Uterus (tissue), 4 donors: Measurements from ENCODE around the gene IDH2. TPM values are rescaled to one million over a fixed set of nuclear protein-coding genes. Genes with fewer than 3 reads are reported as not detected.
"Not testable (repeated sequence)": the region's sequence is repeated elsewhere in the genome, so short reads cannot be mapped to it uniquely, and the experiment has no call there.

Experiments
- DNase-seq, 2 donors: peaks; one replicate each; pipeline ENCODE4 v3.0.0-alpha.2; 2019 to 2020
- H3K27ac ChIP-seq, 2 donors: fragments of 200-600 bp; sonication (generic); 1 replicate in 1 of 2; 2 replicates in 1 of 2; pipeline ENCODE4 v1.5.1; 2016 to 2018
- H3K27me3 ChIP-seq, 2 donors: fragments of 200-600 bp; sonication (generic); one replicate each; pipeline ENCODE4 v1.5.1; 2018 to 2019; ENCODE audit warnings: control low read depth in 1 of 2
- H3K36me3 ChIP-seq, 2 donors: fragments of 200-600 bp; sonication (generic); one replicate each; pipeline ENCODE4 v1.5.1; 2019; ENCODE audit warnings: control low read depth in 1 of 2
- H3K4me1 ChIP-seq, 2 donors: fragments of 200-600 bp; sonication (generic); one replicate each; pipeline ENCODE4 v1.5.1; 2018 to 2019; ENCODE audit warnings: control low read depth in 1 of 2
- H3K4me3 ChIP-seq, 2 donors: fragments of 200-600 bp; sonication (generic); 1 replicate in 1 of 2; 2 replicates in 1 of 2; pipeline ENCODE4 v1.5.1; 2018 to 2019; ENCODE audit warnings: mild to moderate bottlenecking in 1 of 2
- H3K9me3 ChIP-seq, 2 donors: fragments of 200-600 bp; sonication (generic); one replicate each; pipeline ENCODE4 v1.5.1; 2019; ENCODE audit warnings: control low read depth in 1 of 2
- POLR2A ChIP-seq, 2 donors: fragments of 450-650 bp; IDR thresholded peaks; one replicate each; pipeline ENCODE4 v1.6.1; 2016; ENCODE audit warnings: antibody characterized with exemption in 2 of 2, mild to moderate bottlenecking in 1 of 2, moderate library complexity in 1 of 2
- intact Hi-C: fragments of 100-400 bp; cut with DNase I; formaldehyde crosslinking; loops from one replicate; pipeline ENCODE4 v1.15.1; 2023; ENCODE audit warnings: low total_unique reads
- total RNA-seq, 4 donors: library from RNA; depleted of rRNA in 3 of 4; stranded (reverse); fragments of >200 nt in 3 of 4; gene quantifications; one replicate each; pipeline versions ENCODE4 v1.1.0 to v1.2.4, GENCODE V29; 2014 to 2023
- TF ChIP-seq, protein P1 (sequence below), 4 experiments: fragments of 200-600 bp in 2 of 4; fragments of 450-650 bp in 2 of 4; sonication (generic) in 2 of 4; IDR thresholded peaks; one replicate each; pipeline ENCODE4 v1.5.1; 2016 to 2019; ENCODE audit warnings: antibody characterized with exemption in 4 of 4, mild to moderate bottlenecking in 2 of 4, moderate library complexity in 1 of 4
- donor health status: DM: yes; HTN: yes; CAD: no.

IDH2 gene
- total RNA-seq, 4 donors from 2014 or later = 4.1 to 93.8 (median 21.5) TPM

DNA sequence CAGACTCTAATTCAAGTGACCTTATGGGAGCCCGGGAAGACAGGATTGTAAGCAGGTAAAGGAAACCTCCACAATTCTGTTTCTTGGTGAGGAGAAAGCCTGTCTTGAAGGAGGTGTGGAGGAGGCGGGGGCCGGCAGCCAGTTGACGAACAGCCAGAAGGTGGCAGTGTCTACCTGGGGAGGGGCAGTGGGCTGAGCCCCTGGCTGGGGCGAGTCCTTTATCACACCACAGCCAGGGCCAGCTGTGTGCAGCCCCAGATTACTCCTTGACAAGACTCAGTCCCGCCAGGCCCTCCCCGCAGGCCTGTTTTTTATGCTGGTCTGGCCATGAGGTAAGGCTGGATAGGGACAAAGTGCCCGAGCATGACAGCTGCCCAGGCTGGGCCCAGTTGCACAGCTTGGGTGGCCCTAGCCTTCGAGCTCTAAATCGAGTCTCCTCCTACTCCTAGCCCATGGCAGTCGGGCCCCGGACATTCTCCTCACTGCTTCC is 40.9 kb upstream of the IDH2 start:
- intact Hi-C loops = no loop called here
- Histone ChIP-seq H3K4me1 (no peaks in the 10 kb centered on the region), H3K9me3 (no peaks in the 10 kb centered on the region), H3K27ac (no peak overlapping the region), H3K4me3 (no peak overlapping the region), H3K36me3 (no peaks in the 10 kb centered on the region), H3K27me3 (no peaks in the 10 kb centered on the region)
- DNase-seq = peak in 1 of 2 donors; percentile 27
- no peak for TF ChIP-seq POLR2A (IDR thresholded peaks at IDR 0.05)
- TF ChIP-seq, protein P1, sequence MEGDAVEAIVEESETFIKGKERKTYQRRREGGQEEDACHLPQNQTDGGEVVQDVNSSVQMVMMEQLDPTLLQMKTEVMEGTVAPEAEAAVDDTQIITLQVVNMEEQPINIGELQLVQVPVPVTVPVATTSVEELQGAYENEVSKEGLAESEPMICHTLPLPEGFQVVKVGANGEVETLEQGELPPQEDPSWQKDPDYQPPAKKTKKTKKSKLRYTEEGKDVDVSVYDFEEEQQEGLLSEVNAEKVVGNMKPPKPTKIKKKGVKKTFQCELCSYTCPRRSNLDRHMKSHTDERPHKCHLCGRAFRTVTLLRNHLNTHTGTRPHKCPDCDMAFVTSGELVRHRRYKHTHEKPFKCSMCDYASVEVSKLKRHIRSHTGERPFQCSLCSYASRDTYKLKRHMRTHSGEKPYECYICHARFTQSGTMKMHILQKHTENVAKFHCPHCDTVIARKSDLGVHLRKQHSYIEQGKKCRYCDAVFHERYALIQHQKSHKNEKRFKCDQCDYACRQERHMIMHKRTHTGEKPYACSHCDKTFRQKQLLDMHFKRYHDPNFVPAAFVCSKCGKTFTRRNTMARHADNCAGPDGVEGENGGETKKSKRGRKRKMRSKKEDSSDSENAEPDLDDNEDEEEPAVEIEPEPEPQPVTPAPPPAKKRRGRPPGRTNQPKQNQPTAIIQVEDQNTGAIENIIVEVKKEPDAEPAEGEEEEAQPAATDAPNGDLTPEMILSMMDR (IDR thresholded peaks at IDR 0.05) = peak in 2 of 4 experiments; percentile 22 to 43

DNA sequence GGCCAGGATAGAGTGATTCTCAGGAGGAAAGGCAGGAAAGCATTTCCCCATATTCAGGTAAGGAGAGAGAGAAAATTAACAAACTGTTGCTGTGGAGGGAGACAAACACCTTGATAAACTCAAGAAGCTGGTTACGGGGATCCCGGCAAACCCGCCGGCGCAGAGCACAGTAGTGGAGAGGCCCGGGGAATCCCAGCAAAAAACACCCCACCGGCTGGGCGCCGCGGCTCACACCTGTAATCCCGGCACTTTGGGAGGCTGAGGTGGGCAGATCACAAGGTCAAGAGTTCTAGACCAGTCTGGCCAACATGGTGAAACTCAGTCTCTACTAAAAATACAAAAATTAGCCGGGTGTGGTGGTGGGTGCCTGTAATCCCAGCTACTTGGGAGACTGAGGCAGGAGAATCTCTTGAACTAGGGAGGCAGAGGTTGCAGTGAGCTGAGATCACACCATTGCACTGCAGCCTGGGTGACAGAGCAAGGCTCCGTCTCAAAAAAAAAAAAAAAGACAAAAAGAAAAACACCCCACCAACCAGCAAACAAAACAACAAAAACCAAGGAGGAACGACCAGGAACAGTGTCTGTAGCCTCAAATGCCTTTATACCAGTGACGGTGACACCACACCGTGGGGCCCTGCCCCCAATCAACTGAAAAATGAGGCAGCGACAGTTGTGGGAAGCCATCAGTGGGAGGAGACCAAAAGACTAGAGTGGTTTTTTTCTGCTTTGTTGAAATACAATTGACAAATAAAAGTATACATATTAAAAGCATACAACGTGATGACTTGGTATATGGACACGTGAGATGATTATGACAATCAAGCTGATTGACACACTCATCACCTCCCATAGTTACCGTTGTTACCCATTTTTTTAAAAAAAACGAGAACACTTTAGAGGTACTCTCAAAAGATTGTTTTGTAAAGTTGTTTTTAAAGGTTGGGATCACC is 40.2 kb upstream of the IDH2 start:
- intact Hi-C loops = no loop called here
- H3K27ac ChIP-seq = no peak overlapping the region

DNA sequence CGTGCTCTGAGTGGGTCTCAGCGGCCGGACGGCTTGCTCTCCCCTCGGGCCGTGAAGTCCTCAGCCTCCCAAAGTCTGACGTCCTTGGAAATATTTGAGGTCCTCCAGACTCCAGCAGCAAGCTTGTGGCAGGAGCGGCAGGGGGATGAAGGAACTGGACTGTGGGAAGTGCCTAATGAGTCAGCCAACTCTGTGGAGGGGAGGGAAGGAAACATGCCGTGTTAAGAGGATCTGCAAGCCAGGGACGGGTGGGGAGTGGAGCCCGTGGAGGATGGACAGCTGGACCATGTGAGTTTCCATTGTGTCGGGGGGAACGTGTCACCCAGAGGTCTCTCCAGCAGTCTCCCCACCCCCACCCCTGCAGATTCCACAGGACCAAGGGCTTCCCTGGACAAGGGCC is 39.4 kb upstream of the IDH2 start:
- H3K36me3 ChIP-seq = no peaks in the 10 kb centered on the region
- no peak for DNase-seq
- no peaks in the 10 kb centered on the region for H3K4me1 ChIP-seq
- H3K27me3 ChIP-seq = no peaks in the 10 kb centered on the region
- no peak overlapping the region for H3K4me3 ChIP-seq
- H3K9me3 ChIP-seq = no peaks in the 10 kb centered on the region
- TF ChIP-seq, protein P1 (IDR thresholded peaks at IDR 0.05) = no peak
- TF ChIP-seq POLR2A (IDR thresholded peaks at IDR 0.05) = no peak
- intact Hi-C loops = no loop called here
- H3K27ac ChIP-seq = no peak overlapping the region

More for the DNA sequence above, 40.2 kb upstream of the IDH2 start:
- no peaks in the 10 kb centered on the region for H3K36me3 ChIP-seq
- TF ChIP-seq POLR2A (IDR thresholded peaks at IDR 0.05) = no peak
- TF ChIP-seq, protein P1 (IDR thresholded peaks at IDR 0.05) = no peak
- H3K4me3 ChIP-seq = no peak overlapping the region
- H3K9me3 ChIP-seq = no peaks in the 10 kb centered on the region
- H3K27me3 ChIP-seq = no peaks in the 10 kb centered on the region
- DNase-seq = no peak
- H3K4me1 ChIP-seq = no peaks in the 10 kb centered on the region

DNA sequence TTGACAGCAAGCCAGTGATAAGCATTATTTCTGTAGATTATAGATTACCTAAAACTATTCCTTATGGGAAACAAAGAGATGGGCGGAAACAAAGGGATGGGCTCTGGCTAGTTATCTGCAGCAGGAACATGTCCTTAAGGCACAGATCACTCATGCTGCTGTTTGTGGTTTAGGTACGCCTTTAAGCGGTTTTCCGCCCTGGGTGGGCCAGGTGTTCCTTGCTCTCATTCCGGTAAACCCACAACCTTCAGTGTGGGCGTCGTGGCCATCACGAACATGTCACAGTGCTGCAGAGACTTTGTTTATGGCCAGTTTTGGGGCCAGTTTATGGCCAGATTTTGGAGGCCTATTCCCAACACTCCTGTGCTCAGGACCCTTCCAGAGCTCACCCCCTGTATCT is 37.3 kb upstream of the IDH2 start:
- H3K27me3 ChIP-seq, H3K9me3 ChIP-seq, DNase-seq, H3K27ac ChIP-seq, H3K36me3 ChIP-seq, H3K4me1 ChIP-seq, intact Hi-C loops, H3K4me3 ChIP-seq: not testable (repeated sequence)

DNA sequence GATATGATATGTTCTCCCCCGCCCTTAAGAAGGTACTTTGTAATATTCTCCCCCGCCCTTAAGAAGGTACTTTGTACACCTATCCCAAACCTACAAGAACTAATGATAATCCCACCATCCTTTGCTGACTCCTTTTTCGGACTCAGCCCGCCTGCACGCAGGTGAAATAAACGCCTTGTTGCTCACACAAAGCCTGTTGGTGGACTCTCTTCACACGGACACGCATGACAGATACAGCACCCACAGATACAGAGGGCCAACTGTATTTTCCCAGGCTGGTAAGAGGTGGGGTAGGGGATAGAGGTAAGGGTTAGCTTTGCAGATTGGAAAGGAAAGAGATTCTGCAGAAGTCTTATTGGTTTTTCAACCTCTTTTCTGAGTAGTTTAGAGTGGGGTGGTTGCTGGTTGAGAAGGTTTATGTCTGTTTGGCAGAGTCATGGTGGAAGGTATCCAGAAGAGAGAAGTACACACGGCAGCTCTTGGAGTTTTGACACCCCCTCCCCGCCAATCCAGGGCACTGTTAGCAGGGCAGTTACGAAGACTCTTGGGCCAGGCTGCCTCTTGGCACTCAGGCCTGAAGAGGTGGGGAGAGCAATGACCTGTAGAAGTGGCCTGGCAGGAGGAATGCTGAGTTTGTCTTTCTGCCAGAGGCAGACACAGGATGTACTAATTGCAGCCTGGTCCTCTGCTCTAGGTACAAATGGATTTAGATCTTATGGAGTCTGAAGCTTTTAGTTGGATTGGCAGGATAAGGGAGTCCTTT is 36.0 kb upstream of the IDH2 start:
- Histone ChIP-seq H3K4me1 (no peaks in the 10 kb centered on the region), H3K27ac (no peak overlapping the region), H3K4me3 (no peak overlapping the region), H3K27me3 (no peaks in the 10 kb centered on the region), H3K9me3 (no peaks in the 10 kb centered on the region), H3K36me3 (no peaks in the 10 kb centered on the region)
- DNase-seq = no peak
- intact Hi-C loops = no loop called here
- TF ChIP-seq, protein P1 (IDR thresholded peaks at IDR 0.05) = no peak
- TF ChIP-seq POLR2A (IDR thresholded peaks at IDR 0.05) = no peak
